Measurements from ENCODE around the gene RUFY1.
"Not testable (repeated sequence)": the region's sequence is repeated elsewhere in the genome, so short reads cannot be mapped to it uniquely, and the experiment has no call there.

Gene RUFY1

DNA sequence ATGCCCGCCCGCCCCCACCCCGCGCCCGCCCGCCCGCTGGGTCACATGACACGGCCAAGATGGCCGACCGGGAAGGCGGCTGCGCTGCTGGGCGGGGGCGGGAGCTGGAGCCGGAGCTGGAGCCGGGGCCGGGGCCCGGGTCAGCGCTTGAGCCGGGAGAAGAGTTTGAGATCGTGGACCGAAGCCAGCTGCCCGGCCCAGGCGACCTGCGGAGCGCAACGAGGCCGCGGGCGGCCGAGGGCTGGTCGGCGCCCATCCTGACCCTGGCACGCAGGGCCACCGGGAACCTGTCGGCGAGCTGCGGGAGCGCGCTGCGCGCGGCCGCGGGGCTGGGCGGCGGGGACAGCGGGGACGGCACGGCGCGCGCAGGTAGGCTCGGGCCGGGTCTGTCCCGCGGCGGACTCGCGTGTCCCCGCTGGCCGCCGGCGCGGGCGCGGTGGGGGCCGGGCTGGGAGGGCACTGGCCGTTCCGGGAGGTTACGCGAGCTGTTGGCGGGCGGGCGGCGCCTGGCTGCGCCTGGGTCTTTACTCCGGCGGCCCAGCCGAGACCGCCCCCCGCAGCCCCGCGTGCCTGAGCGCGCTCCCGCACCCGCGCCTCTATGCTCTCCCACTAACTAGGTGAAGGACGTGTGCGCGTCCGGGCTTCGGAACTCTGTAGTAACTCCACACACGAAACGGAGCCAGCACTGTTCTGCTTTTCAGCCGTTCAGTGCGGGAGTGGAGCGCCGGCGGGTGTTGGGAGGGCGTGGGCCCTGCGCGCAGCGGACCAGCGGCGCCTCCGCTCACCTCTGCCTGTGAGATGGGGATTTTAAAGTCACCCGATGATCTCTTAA lies at the start of gene RUFY1:
Gene RUFY1, plus strand, starts transcription at position 44 of the 832 bp plus-strand sequence. Its CDS starts 16 bp downstream, at position 60.
- Histone ChIP-seq H3K4me3 (ENCODE audit: low read depth, low read length) (peak within 1 kb of the TSS; percentile 100), H3K79me2 (ENCODE audit: control insufficient read depth, insufficient read depth, low read length, unreplicated experiment) (peaks cover 38% of the 10 kb centered on the region), H2AFZ (ENCODE audit: low read length, unreplicated experiment) (peak within 1 kb of the TSS; percentile 51), H3K27ac (ENCODE audit: low read depth, low read length) (peak within 1 kb of the TSS; percentile 92), H3K36me3 (ENCODE audit: insufficient read depth, low read length) (no peaks in the 10 kb centered on the region), H3K27me3 (ENCODE audit: insufficient read depth, low read length) (no peaks in the 10 kb centered on the region), H3K4me1 (ENCODE audit: control insufficient read depth, insufficient read depth, low read length, unreplicated experiment) (peaks cover 33% of the 10 kb centered on the region)

GRCh38 chr5:179501997-179502396 lies 48.4 kb upstream of the RUFY1 start:
- not testable (repeated sequence) for H3K27me3 ChIP-seq (ENCODE audit: insufficient read depth, low read length); H2AFZ ChIP-seq (ENCODE audit: low read length, unreplicated experiment); H3K36me3 ChIP-seq (ENCODE audit: insufficient read depth, low read length); H3K4me3 ChIP-seq (ENCODE audit: low read depth, low read length); H3K4me1 ChIP-seq (ENCODE audit: control insufficient read depth, insufficient read depth, low read length, unreplicated experiment); H3K79me2 ChIP-seq (ENCODE audit: control insufficient read depth, insufficient read depth, low read length, unreplicated experiment); H3K27ac ChIP-seq (ENCODE audit: low read depth, low read length)

DNA sequence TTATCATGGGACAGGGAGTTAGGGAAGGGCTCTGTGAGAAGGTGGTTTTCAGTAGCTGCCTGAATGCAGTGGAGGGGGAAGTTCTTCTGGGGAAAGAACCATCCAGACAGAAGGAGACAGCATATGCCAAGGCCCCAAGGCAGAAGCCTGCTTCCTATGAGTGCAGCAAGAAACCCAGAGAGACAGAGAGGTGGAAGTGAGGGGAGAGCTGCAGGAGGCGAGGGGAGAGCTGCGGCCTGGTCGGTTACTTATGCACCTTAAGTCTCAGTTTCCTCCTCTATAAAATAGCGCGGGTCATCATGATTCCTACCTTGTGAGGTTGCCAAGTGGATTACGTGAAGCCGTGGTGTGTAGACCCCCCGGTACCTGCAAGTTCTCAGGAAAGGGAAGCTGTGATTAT lies 47.9 kb upstream of the RUFY1 start:
- not testable (repeated sequence) for H3K27me3 ChIP-seq (ENCODE audit: insufficient read depth, low read length); H3K27ac ChIP-seq (ENCODE audit: low read depth, low read length); H3K79me2 ChIP-seq (ENCODE audit: control insufficient read depth, insufficient read depth, low read length, unreplicated experiment); H3K36me3 ChIP-seq (ENCODE audit: insufficient read depth, low read length); H3K4me1 ChIP-seq (ENCODE audit: control insufficient read depth, insufficient read depth, low read length, unreplicated experiment); H2AFZ ChIP-seq (ENCODE audit: low read length, unreplicated experiment); H3K4me3 ChIP-seq (ENCODE audit: low read depth, low read length)

DNA sequence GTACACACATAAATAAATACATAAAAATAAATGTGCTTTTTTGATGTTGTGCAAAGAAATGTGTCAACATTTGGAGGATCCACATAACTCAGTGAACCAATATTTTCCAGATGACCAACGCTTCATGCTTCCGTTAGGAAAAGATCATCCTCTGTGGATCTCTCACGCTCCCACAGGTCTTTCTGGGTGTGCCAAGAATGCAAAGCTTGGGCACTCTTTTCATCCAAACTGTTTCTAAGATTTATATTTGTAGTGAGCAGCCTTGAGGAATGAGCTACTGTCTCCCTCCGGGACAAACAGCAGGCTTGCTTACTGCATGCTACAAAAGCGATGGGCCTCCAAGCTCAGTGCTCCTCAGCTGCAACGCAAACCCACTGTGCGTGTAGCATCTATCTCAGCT lies 46.2 kb upstream of the RUFY1 start:
- no peaks in the 10 kb centered on the region for H3K79me2 ChIP-seq (ENCODE audit: control insufficient read depth, insufficient read depth, low read length, unreplicated experiment)
- H2AFZ ChIP-seq (ENCODE audit: low read length, unreplicated experiment), result no peak overlapping the region
- no peak overlapping the region for H3K4me3 ChIP-seq (ENCODE audit: low read depth, low read length)
- H3K36me3 ChIP-seq (ENCODE audit: insufficient read depth, low read length), result no peaks in the 10 kb centered on the region
- H3K4me1 ChIP-seq (ENCODE audit: control insufficient read depth, insufficient read depth, low read length, unreplicated experiment), result no peaks in the 10 kb centered on the region
- no peak overlapping the region for H3K27ac ChIP-seq (ENCODE audit: low read depth, low read length)
- no peaks in the 10 kb centered on the region for H3K27me3 ChIP-seq (ENCODE audit: insufficient read depth, low read length)

DNA sequence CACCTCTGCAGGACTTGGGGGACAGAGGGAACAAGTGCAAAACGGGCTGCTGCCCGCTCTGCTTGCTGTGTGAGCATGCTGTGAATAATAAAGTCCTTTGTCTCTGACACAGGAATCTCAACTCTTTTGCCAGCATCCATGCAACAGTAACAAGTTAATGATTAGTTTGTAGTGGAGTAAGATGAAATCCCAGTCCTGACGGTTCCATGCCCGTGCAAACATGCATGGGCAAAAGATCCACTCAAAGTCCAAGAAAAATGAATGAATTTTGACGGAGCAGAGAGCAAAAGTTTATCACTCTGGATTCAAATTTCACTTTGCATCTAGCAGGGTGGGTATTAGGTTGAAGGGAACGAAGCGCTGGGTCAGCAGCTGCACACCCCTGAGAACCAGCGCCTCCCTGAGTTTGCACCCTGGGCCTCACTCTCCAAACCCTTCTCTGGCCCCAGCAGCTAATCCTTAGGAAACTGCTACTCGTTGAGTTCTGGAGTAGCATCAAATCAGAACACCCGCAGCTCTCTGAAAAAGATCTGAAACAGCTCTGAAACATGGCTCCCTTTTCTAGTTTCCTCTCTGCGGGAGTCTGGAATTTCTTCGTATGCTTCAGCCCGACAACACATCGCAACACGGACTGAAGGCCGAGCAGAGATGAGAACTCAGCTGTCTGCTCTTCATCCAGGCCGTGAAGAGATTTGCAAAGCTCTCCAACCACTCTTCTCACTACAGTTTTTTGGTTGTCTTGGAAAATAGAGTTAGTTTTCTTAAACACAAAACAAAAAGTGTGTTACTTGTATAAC lies 45.6 kb upstream of the RUFY1 start:
- H3K4me1 ChIP-seq (ENCODE audit: control insufficient read depth, insufficient read depth, low read length, unreplicated experiment), result no peaks in the 10 kb centered on the region

GRCh38 chr5:179505636-179506261 lies 44.6 kb upstream of the RUFY1 start:
- H3K27ac ChIP-seq (ENCODE audit: low read depth, low read length), result no peak overlapping the region
- no peaks in the 10 kb centered on the region for H3K36me3 ChIP-seq (ENCODE audit: insufficient read depth, low read length)
- no peaks in the 10 kb centered on the region for H3K79me2 ChIP-seq (ENCODE audit: control insufficient read depth, insufficient read depth, low read length, unreplicated experiment)
- no peaks in the 10 kb centered on the region for H3K27me3 ChIP-seq (ENCODE audit: insufficient read depth, low read length)
- no peaks in the 10 kb centered on the region for H3K4me1 ChIP-seq (ENCODE audit: control insufficient read depth, insufficient read depth, low read length, unreplicated experiment)
- no peak overlapping the region for H2AFZ ChIP-seq (ENCODE audit: low read length, unreplicated experiment)
- H3K4me3 ChIP-seq (ENCODE audit: low read depth, low read length), result no peak overlapping the region

More for the DNA sequence above, 45.6 kb upstream of the RUFY1 start:
- no peaks in the 10 kb centered on the region for H3K27me3 ChIP-seq (ENCODE audit: insufficient read depth, low read length)
- no peaks in the 10 kb centered on the region for H3K79me2 ChIP-seq (ENCODE audit: control insufficient read depth, insufficient read depth, low read length, unreplicated experiment)
- no peak overlapping the region for H2AFZ ChIP-seq (ENCODE audit: low read length, unreplicated experiment)
- no peak overlapping the region for H3K27ac ChIP-seq (ENCODE audit: low read depth, low read length)
- H3K36me3 ChIP-seq (ENCODE audit: insufficient read depth, low read length), result no peaks in the 10 kb centered on the region
- no peak overlapping the region for H3K4me3 ChIP-seq (ENCODE audit: low read depth, low read length)

DNA sequence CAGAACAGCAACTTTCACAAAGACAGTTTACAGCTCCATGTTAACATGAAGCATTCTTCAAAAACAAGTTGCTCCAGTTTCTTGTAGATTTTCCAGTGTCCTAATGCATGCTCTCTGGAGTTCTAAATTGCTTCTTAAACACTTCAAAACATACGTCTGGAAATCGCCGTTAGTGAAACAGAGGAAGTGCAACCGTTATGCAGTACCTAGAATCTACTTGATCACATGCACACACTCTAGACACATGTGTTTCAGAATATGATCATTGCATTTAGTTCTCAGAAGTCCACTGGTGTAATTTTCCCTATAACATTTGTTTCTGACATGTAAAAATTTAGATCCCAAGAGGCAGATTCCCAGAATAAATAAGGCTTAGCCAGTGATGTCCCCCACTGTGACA lies 41.1 kb upstream of the RUFY1 start:
- Histone ChIP-seq H2AFZ (ENCODE audit: low read length, unreplicated experiment) (no peak overlapping the region), H3K27ac (ENCODE audit: low read depth, low read length) (no peak overlapping the region), H3K4me3 (ENCODE audit: low read depth, low read length) (no peak overlapping the region), H3K27me3 (ENCODE audit: insufficient read depth, low read length) (peaks cover 4% of the 10 kb centered on the region), H3K79me2 (ENCODE audit: control insufficient read depth, insufficient read depth, low read length, unreplicated experiment) (no peaks in the 10 kb centered on the region), H3K4me1 (ENCODE audit: control insufficient read depth, insufficient read depth, low read length, unreplicated experiment) (no peaks in the 10 kb centered on the region), H3K36me3 (ENCODE audit: insufficient read depth, low read length) (no peaks in the 10 kb centered on the region)

- no peak overlapping the region for H2AFZ ChIP-seq (ENCODE audit: low read length, unreplicated experiment)
Observed at GRCh38 chr5:179509845-179510244, 40.5 kb upstream of the RUFY1 start.

GRCh38 chr5:179512452-179513000 lies 37.8 kb upstream of the RUFY1 start:
- H2AFZ ChIP-seq (ENCODE audit: low read length, unreplicated experiment), result no peak overlapping the region

More at GRCh38 chr5:179509845-179510244, 40.5 kb upstream of the RUFY1 start:
- no peaks in the 10 kb centered on the region for H3K4me1 ChIP-seq (ENCODE audit: control insufficient read depth, insufficient read depth, low read length, unreplicated experiment)
- H3K4me3 ChIP-seq (ENCODE audit: low read depth, low read length), result no peak overlapping the region
- H3K27ac ChIP-seq (ENCODE audit: low read depth, low read length), result no peak overlapping the region
- H3K36me3 ChIP-seq (ENCODE audit: insufficient read depth, low read length), result no peaks in the 10 kb centered on the region
- H3K79me2 ChIP-seq (ENCODE audit: control insufficient read depth, insufficient read depth, low read length, unreplicated experiment), result no peaks in the 10 kb centered on the region
- peaks cover 4% of the 10 kb centered on the region for H3K27me3 ChIP-seq (ENCODE audit: insufficient read depth, low read length)

GRCh38 chr5:179515501-179515900 lies 34.9 kb upstream of the RUFY1 start:
- H3K79me2 ChIP-seq (ENCODE audit: control insufficient read depth, insufficient read depth, low read length, unreplicated experiment); H3K36me3 ChIP-seq (ENCODE audit: insufficient read depth, low read length); H3K27me3 ChIP-seq (ENCODE audit: insufficient read depth, low read length); H3K4me3 ChIP-seq (ENCODE audit: low read depth, low read length); H3K4me1 ChIP-seq (ENCODE audit: control insufficient read depth, insufficient read depth, low read length, unreplicated experiment); H3K27ac ChIP-seq (ENCODE audit: low read depth, low read length); H2AFZ ChIP-seq (ENCODE audit: low read length, unreplicated experiment): not testable (repeated sequence)

More at GRCh38 chr5:179512452-179513000, 37.8 kb upstream of the RUFY1 start:
- Histone ChIP-seq H3K27me3 (ENCODE audit: insufficient read depth, low read length) (peaks cover 4% of the 10 kb centered on the region), H3K27ac (ENCODE audit: low read depth, low read length) (no peak overlapping the region), H3K36me3 (ENCODE audit: insufficient read depth, low read length) (no peaks in the 10 kb centered on the region), H3K79me2 (ENCODE audit: control insufficient read depth, insufficient read depth, low read length, unreplicated experiment) (no peaks in the 10 kb centered on the region), H3K4me1 (ENCODE audit: control insufficient read depth, insufficient read depth, low read length, unreplicated experiment) (no peaks in the 10 kb centered on the region), H3K4me3 (ENCODE audit: low read depth, low read length) (no peak overlapping the region)
